K562 (cell line): ENCODE results near the gene TMEM174. TPM values are rescaled to one million over a fixed set of nuclear protein-coding genes. Genes with fewer than 3 reads are reported as not detected.

Experiments
- ATAC-seq: fragments of 200-7000 bp; cut with Tn5 transposase; 3 replicates; pipeline ENCODE4 v1.9.1; 2020; ENCODE audit warnings: moderate library complexity
- BruUV-seq: library from RNA; stranded (reverse); fragments of 400-500 nt; replicated peaks from 2 replicates; lab custom pipeline; 2021; lab: Mats Ljungman, UMichigan
- CTCF ChIA-PET: fragments of 300-600 bp; formaldehyde crosslinking; extraction: SDS; loops from one replicate; lab custom pipeline; 2021; ENCODE audit warnings: low intra/inter-chr PET ratio; lab: Yijun Ruan, JAX
- POLR2A ChIA-PET: fragments of 300-600, 350-650 bp; sonication (Branson Sonifier 250); formaldehyde crosslinking; extraction: SDS; loops from one replicate; lab custom pipeline; 2021; ENCODE audit warnings: antibody characterized with exemption, inconsistent platforms; lab: Yijun Ruan, JAX
- DNase-seq, 4 experiments: peaks; one replicate each; pipeline versions ENCODE4 v3.0.0 to v3.0.0-alpha.2; 2011 to 2018; ENCODE audit warnings: low spot score in 3 of 4, mixed read lengths in 3 of 4; ENCODE audit errors: extremely low read depth in 1 of 4
- FAIRE-seq: peaks from 2 replicates; lab custom pipeline; 2011; peaks lifted over from hg19 to GRCh38; lab: Jason Lieb, UNC
- H2AFZ ChIP-seq: 2 replicates; pipeline ENCODE4 v1.6.0; 2011; ENCODE audit warnings: low read depth, low read length, control low read depth, inconsistent platforms
- H3K27ac ChIP-seq: fragments of 200-600 bp; 3 replicates; pipeline ENCODE4 v1.8.0; 2011; ENCODE audit warnings: low read depth, mild to moderate bottlenecking, control low read depth, inconsistent platforms, low read length, moderate library complexity, mixed read lengths; ENCODE audit errors: extremely low read depth
- H3K27me3 ChIP-seq, 2 experiments: fragments of 300-600 bp in 1 of 2; 2 replicates in 1 of 2; 3 replicates in 1 of 2; pipeline versions ENCODE4 v1.6.0 to v1.8.0; 2011; ENCODE audit warnings: inconsistent platforms in 2 of 2, low read length in 2 of 2, mild to moderate bottlenecking in 1 of 2, mixed read lengths in 1 of 2, moderate library complexity in 1 of 2; ENCODE audit not compliant: control insufficient read depth in 2 of 2, insufficient read depth in 2 of 2
- H3K36me3 ChIP-seq: fragments of 300-600 bp; 3 replicates; pipeline ENCODE4 v1.8.0; 2011; ENCODE audit warnings: mild to moderate bottlenecking, low read length, inconsistent platforms; ENCODE audit not compliant: control insufficient read depth, insufficient read depth
- H3K4me1 ChIP-seq, 2 experiments: fragments of 200-600 bp in 1 of 2; replicated peaks in 1 of 2; 2 replicates in 1 of 2; 3 replicates in 1 of 2; pipeline versions ENCODE4 v1.5.1 to v1.8.0; 2011; ENCODE audit warnings: inconsistent platforms in 2 of 2, low read length in 2 of 2, mild to moderate bottlenecking in 1 of 2, mixed read lengths in 1 of 2, moderate library complexity in 1 of 2; ENCODE audit not compliant: control insufficient read depth in 2 of 2, insufficient read depth in 2 of 2
- H3K4me2 ChIP-seq: 2 replicates; pipeline ENCODE4 v1.6.1; 2011; ENCODE audit warnings: low read length, control low read depth, inconsistent platforms, mixed read lengths; ENCODE audit not compliant: insufficient read depth
- H3K4me3 ChIP-seq: fragments of 200-600 bp; sonication (generic), shearing (Covaris generic); 2 replicates; pipeline ENCODE4 v1.5.1; 2016; ENCODE audit warnings: control low read depth, inconsistent platforms
- H3K79me2 ChIP-seq: fragments of 200-600 bp; 3 replicates; pipeline ENCODE4 v1.8.0; 2011; ENCODE audit warnings: low read length, inconsistent platforms; ENCODE audit not compliant: control insufficient read depth, insufficient read depth
- H3K9ac ChIP-seq, 2 experiments: 2 replicates each; pipeline versions ENCODE4 v1.6.0 to v1.6.1; 2011; ENCODE audit warnings: low read depth in 2 of 2, low read length in 2 of 2, control low read depth in 1 of 2, inconsistent platforms in 1 of 2, mild to moderate bottlenecking in 1 of 2, mixed read lengths in 1 of 2; ENCODE audit not compliant: insufficient read depth in 1 of 2
- H3K9me1 ChIP-seq: one replicate; pipeline ENCODE4 v1.6.0; 2011; ENCODE audit warnings: inconsistent platforms, mild to moderate bottlenecking, low read length, moderate library complexity; ENCODE audit not compliant: control insufficient read depth, insufficient read depth
- H3K9me3 ChIP-seq: replicated peaks from 2 replicates; pipeline ENCODE4 v1.5.1; 2011; ENCODE audit warnings: low read depth, low read length, inconsistent platforms; ENCODE audit not compliant: control insufficient read depth, insufficient read depth
- H4K20me1 ChIP-seq: replicated peaks from 2 replicates; pipeline ENCODE4 v1.6.1; 2011; ENCODE audit warnings: low read length, inconsistent platforms, mixed read lengths; ENCODE audit not compliant: control insufficient read depth, insufficient read depth
- ATF2 ChIP-seq: sonication (generic); formaldehyde crosslinking; IDR thresholded peaks from 2 replicates; pipeline ENCODE4 v1.8.1; 2022; ENCODE audit warnings: missing genetic modification reagents
- CTCF ChIP-seq, 3 experiments: IDR thresholded peaks in 2 of 3; conservative IDR thresholded peaks in 1 of 3; 2 replicates each; pipeline ENCODE4 v1.5.1; 2011 to 2012; ENCODE audit warnings: low read length in 3 of 3, mild to moderate bottlenecking in 3 of 3, control low read depth in 2 of 3, improper control_type of control experiment in 1 of 3, inconsistent platforms in 1 of 3, low read depth in 1 of 3, mixed read lengths in 1 of 3, moderate library complexity in 1 of 3; ENCODE audit not compliant: insufficient read depth in 2 of 3
- ESRRA ChIP-seq: fragments of 450-650 bp; IDR thresholded peaks from 2 replicates; pipeline ENCODE4 v1.6.1; 2014; ENCODE audit warnings: low read depth, mild to moderate bottlenecking, moderate library complexity, borderline replicate concordance
- HES1 ChIP-seq: fragments of 450-650 bp; IDR thresholded peaks from 2 replicates; pipeline ENCODE4 v1.6.1; 2016; ENCODE audit warnings: low read depth, mild to moderate bottlenecking, moderate library complexity
- KDM1A ChIP-seq, 2 experiments: fragments of 450-650 bp; IDR thresholded peaks; 2 replicates each; pipeline ENCODE4 v1.6.1; 2016; ENCODE audit warnings: mild to moderate bottlenecking in 2 of 2
- SMAD2 ChIP-seq: fragments of 150-350 bp; IDR thresholded peaks from 2 replicates; pipeline ENCODE4 v1.6.1; 2014; ENCODE audit warnings: low read depth, mild to moderate bottlenecking, low read length
- TEAD4 ChIP-seq, 2 experiments: sonication (generic) in 1 of 2; formaldehyde crosslinking in 1 of 2; IDR thresholded peaks; 2 replicates each; pipeline versions ENCODE4 v1.6.1 to v1.8.0; 2012 to 2022; ENCODE audit warnings: borderline replicate concordance in 1 of 2, inconsistent platforms in 1 of 2, low read length in 1 of 2, mild to moderate bottlenecking in 1 of 2, missing genetic modification reagents in 1 of 2
- ZBTB7A ChIP-seq: IDR thresholded peaks from 2 replicates; pipeline ENCODE4 v1.6.1; 2011; ENCODE audit warnings: low read depth, mild to moderate bottlenecking, low read length, moderate library complexity, borderline replicate concordance; ENCODE audit not compliant: control insufficient read depth
- ZNF347 ChIP-seq: fragments of 450-650 bp; formaldehyde crosslinking; IDR thresholded peaks from 2 replicates; pipeline ENCODE4 v1.4.0; 2020; ENCODE audit warnings: low read depth, mild to moderate bottlenecking, moderate library complexity
- ZNF717 ChIP-seq: fragments of 250-450 bp; sonication (Bioruptor Pico); IDR thresholded peaks from 2 replicates; pipeline ENCODE4 v1.5.0; 2021
- in situ Hi-C: fragments of 300-500 bp; cut with MboI; formaldehyde crosslinking; loops from 4 replicates; pipeline ENCODE4 v1.15.0; 2018; ENCODE audit warnings: inconsistent platforms, mixed read lengths
- intact Hi-C: fragments of 100-400 bp; cut with micrococcal nuclease; formaldehyde crosslinking; loops from 2 replicates; pipeline ENCODE4 v1.14.2; 2022
- polyA plus RNA-seq, 8 experiments: library from polyadenylated mRNA; depleted of rRNA in 4 of 8; stranded (reverse) in 5 of 8; unstranded in 3 of 8; fragments of >200 nt; fragmentation: Nextera tagmentation in 2 of 8; fragmentation: Illumina TruSeq in 1 of 8; extraction: Ambion mirVana in 2 of 8; extraction: Trizol in 1 of 8; gene quantifications; 2 replicates each; pipeline versions ENCODE4 v1.2.1 to v1.2.3, GENCODE V29; 2011 to 2014; ENCODE audit warnings: inconsistent platforms in 1 of 8, missing spikeins in 1 of 8
- total RNA-seq, 7 experiments: library from RNA; depleted of rRNA in 6 of 7; stranded (reverse); fragments of >200 nt in 6 of 7; fragmentation: Illumina TruSeq in 2 of 7; extraction: Trizol in 2 of 7; gene quantifications; 2 replicates each; pipeline versions ENCODE4 v1.2.1 to v1.2.3, GENCODE V29; 2011 to 2021; ENCODE audit warnings: low replicate concordance in 1 of 7

Gene TMEM174
- total and polyA plus RNA-seq, 9 of the 15 experiments (the other 6 are each of a cell fraction or from before 2014, with no cell fraction given) = not detected

- TF ChIP-seq HES1 = peak; percentile 82
- 0 out of 4 replicates have a peak, but pooled peaks of 1 of the 2 experiments have one; percentile 13 for TF ChIP-seq KDM1A (IDR thresholded peaks at IDR 0.05)
- peak; percentile 72; the same call in 1 of the 2 replicates for TF ChIP-seq ESRRA
- peak; percentile 86 for TF ChIP-seq TEAD4 (IDR thresholded peaks at IDR 0.05; ENCODE audit: low read length)
- TF ChIP-seq TEAD4 (CRISPR knock-in tag; IDR thresholded peaks at IDR 0.05; ENCODE audit: borderline replicate concordance) = no peak
- TF ChIP-seq, all 486 proteins: peak for 12
Observed at GRCh38 chr5:73160239-73160671, 12.7 kb upstream of the TMEM174 start (continued).

- FAIRE-seq (peak; percentile 89), DNase-seq (peak; percentile 24 to 57 (median 29)), ATAC-seq (peak; percentile 83)
- Histone ChIP-seq H3K9me1 (no peaks in the 10 kb centered on the region), H3K9ac (no peak overlapping the region), H3K4me2 (no peak overlapping the region), H3K4me3 (no peak overlapping the region), H3K27me3 (peaks cover 10 to 18% of the 10 kb centered on the region in 2 experiments; a peak in 4 of 5 replicates), H2AFZ (no peak overlapping the region), H3K36me3 (no peaks in the 10 kb centered on the region), H4K20me1 (no peaks in the 10 kb centered on the region), H3K4me1 (no peaks in the 10 kb centered on the region), H3K79me2 (no peaks in the 10 kb centered on the region), H3K27ac (no peak overlapping the region), H3K9me3 (no peaks in the 10 kb centered on the region)
- POLR2A ChIA-PET = interaction anchor here (0.6 to 0.7 kb wide), 2 partner anchors 15 to 286 kb away, joined by 3 to 5 read pairs; no protein-coding TSS in a partner anchor
- no TSS peak for BruUV-seq
- CTCF ChIA-PET = no interaction called here
- intact Hi-C loops = loop anchor here (1.0 kb wide), 1 partner anchor 250 kb away; no protein-coding TSS in a partner anchor
- in situ Hi-C loops = no loop called here
- TF ChIP-seq SMAD2 (no peak), ZBTB7A (no peak), ATF2 (no peak), ZNF717 (CRISPR knock-in tag) (no peak), ZNF347 (CRISPR knock-in tag) (no peak), CTCF (IDR thresholded peaks at IDR 0.05 in 2 of 3, conservative IDR thresholded peaks at IDR 0.05 in 1 of 3; ENCODE audit: insufficient read depth in 2 of 3, low read depth in 1 of 3, low read length in 3 of 3) (peak; percentile 67 to 69 (median 67))
Observed at GRCh38 chr5:73170522-73170921, 2.5 kb upstream of the TMEM174 start.
